Ishikawa (cell line): ENCODE results near the gene SNRK.

Experiments
- CEBPB ChIP-seq: IDR thresholded peaks from 2 replicates; pipeline ENCODE4 v1.6.1; 2012
- CREB1 ChIP-seq: IDR thresholded peaks from 2 replicates; pipeline ENCODE4 v1.6.1; 2012; ENCODE audit warnings: low read depth
- EGR1 ChIP-seq: IDR thresholded peaks from 2 replicates; pipeline ENCODE4 v1.6.1; 2012
- EP300 ChIP-seq: IDR thresholded peaks from 2 replicates; pipeline ENCODE4 v1.6.1; 2012; ENCODE audit warnings: borderline replicate concordance
- FOXM1 ChIP-seq: IDR thresholded peaks from 2 replicates; pipeline ENCODE4 v1.6.1; 2012; ENCODE audit warnings: low read depth, borderline replicate concordance
- MAX ChIP-seq: IDR thresholded peaks from 2 replicates; pipeline ENCODE4 v1.6.1; 2012
- NFIC ChIP-seq: IDR thresholded peaks from 2 replicates; pipeline ENCODE4 v1.6.1; 2012
- RAD21 ChIP-seq: IDR thresholded peaks from 2 replicates; pipeline ENCODE4 v1.6.1; 2012; ENCODE audit warnings: low read depth
- REST ChIP-seq: IDR thresholded peaks from 2 replicates; pipeline ENCODE4 v1.6.1; 2012; ENCODE audit warnings: low read depth, mild to moderate bottlenecking
- TAF1 ChIP-seq: IDR thresholded peaks from 2 replicates; pipeline ENCODE4 v1.6.1; 2012; ENCODE audit warnings: low read depth, mild to moderate bottlenecking
- TCF12 ChIP-seq: IDR thresholded peaks from 2 replicates; pipeline ENCODE4 v1.6.1; 2012; ENCODE audit warnings: low read depth
- TEAD4 ChIP-seq: IDR thresholded peaks from 2 replicates; pipeline ENCODE4 v1.6.1; 2012
- YY1 ChIP-seq: IDR thresholded peaks from 2 replicates; pipeline ENCODE4 v1.6.1; 2012; ENCODE audit warnings: low read depth
- ZBTB7A ChIP-seq: IDR thresholded peaks from 2 replicates; pipeline ENCODE4 v1.6.1; 2012; ENCODE audit warnings: low read depth
- TF ChIP-seq, protein P1 (sequence below): IDR thresholded peaks from 2 replicates; pipeline ENCODE4 v1.6.1; 2012

The SNRK gene

GRCh38 chr3:43256714-43257461 lies 29.5 kb upstream of the SNRK start:
- TF ChIP-seq TCF12, result no peak
- no peak for TF ChIP-seq ZBTB7A
- TF ChIP-seq TAF1, result no peak
- no peak for TF ChIP-seq FOXM1
- TF ChIP-seq CREB1, result no peak
- no peak for TF ChIP-seq REST

GRCh38 chr3:43257850-43258249 lies 28.5 kb upstream of the SNRK start:
- no peak for TF ChIP-seq RAD21

- no peak for TF ChIP-seq RAD21
- TF ChIP-seq CEBPB, result no peak
- TF ChIP-seq FOXM1, result no peak
- TF ChIP-seq, protein P1, sequence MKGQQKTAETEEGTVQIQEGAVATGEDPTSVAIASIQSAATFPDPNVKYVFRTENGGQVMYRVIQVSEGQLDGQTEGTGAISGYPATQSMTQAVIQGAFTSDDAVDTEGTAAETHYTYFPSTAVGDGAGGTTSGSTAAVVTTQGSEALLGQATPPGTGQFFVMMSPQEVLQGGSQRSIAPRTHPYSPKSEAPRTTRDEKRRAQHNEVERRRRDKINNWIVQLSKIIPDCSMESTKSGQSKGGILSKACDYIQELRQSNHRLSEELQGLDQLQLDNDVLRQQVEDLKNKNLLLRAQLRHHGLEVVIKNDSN, result no peak
- TF ChIP-seq TEAD4, result no peak
- TF ChIP-seq YY1, result no peak
- TF ChIP-seq EGR1, result no peak
- no peak for TF ChIP-seq NFIC
- no peak for TF ChIP-seq ZBTB7A
- TF ChIP-seq EP300, result no peak
- no peak for TF ChIP-seq CREB1
- no peak for TF ChIP-seq REST
- TF ChIP-seq TAF1, result no peak
- no peak for TF ChIP-seq TCF12
- TF ChIP-seq MAX, result no peak
These were observed 26.7 kb upstream of the SNRK start for GRCh38 chr3:43259626-43260025.

DNA sequence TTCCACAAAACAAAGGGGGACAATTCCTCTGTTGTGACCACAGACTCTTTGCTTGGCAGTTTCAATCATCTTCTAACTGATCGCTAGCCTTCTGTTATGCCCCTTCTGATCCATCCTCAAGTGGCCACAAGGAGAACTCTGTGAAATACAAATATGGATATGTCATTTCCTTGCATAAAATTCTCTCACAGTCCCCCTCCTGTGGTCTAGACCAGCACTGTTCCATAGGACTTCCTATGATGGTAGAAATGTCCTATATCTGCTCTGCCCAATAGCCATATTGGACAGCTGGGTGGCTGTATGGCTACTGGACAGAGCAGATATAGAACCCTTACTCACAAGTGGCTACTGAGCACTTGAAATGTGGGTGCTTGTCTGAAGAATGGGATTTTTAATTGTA lies 25.9 kb upstream of the SNRK start:
- no peak for TF ChIP-seq EGR1
- TF ChIP-seq MAX, result no peak
- TF ChIP-seq TEAD4, result no peak
- TF ChIP-seq CREB1, result no peak
- TF ChIP-seq TAF1, result no peak
- no peak for TF ChIP-seq REST
- TF ChIP-seq RAD21, result no peak

DNA sequence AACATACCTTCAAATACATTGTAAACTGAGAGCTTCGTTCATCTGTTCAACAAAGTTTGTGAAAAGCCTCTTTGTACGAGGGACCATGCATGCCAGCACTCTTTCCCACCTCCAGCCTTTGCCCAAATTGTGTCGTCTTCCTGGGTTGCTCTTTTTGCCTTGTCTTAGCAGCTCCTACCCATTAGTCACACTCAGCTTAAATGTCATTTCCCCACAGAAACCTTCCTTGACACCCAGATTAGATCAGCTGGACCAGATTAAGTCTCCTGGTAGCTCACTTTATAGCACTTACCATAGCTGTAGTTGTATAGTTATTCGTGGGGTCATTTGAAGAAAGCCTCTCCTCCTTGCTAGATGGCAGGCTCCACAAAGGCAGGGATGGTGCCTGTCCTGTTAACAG lies 24.1 kb upstream of the SNRK start:
- no peak for TF ChIP-seq YY1
- no peak for TF ChIP-seq EP300
- no peak for TF ChIP-seq REST
- no peak for TF ChIP-seq TCF12
- no peak for TF ChIP-seq RAD21
- no peak for TF ChIP-seq EGR1
- TF ChIP-seq FOXM1, result no peak
- TF ChIP-seq MAX, result no peak
- TF ChIP-seq ZBTB7A, result no peak
- no peak for TF ChIP-seq NFIC
- TF ChIP-seq CREB1, result no peak
- TF ChIP-seq, protein P1, result no peak
- TF ChIP-seq CEBPB, result no peak
- no peak for TF ChIP-seq TEAD4
- TF ChIP-seq TAF1, result no peak
